Panc1 (cell line): ENCODE data around the gene CENPP. TPM values are rescaled to one million over a fixed set of nuclear protein-coding genes. Genes with fewer than 3 reads are reported as not detected.

Experiments
- ATAC-seq: fragments of 200-7000 bp; cut with Tn5 transposase; 2 replicates; pipeline ENCODE4 v1.9.1; 2020; ENCODE audit warnings: mild to moderate bottlenecking, moderate library complexity
- BruUV-seq: library from RNA; stranded (reverse); fragments of 400-500 nt; replicated peaks from 2 replicates; lab custom pipeline; 2021; lab: Mats Ljungman, UMichigan
- CTCF ChIA-PET: fragments of 300-600 bp; sonication (Branson Sonifier 250); formaldehyde crosslinking; loops from one replicate; lab custom pipeline; 2022; ENCODE audit warnings: antibody characterized with exemption; lab: Charles Lee
- POLR2A ChIA-PET: fragments of 300-600 bp; sonication (Branson Sonifier 250); formaldehyde crosslinking; loops from one replicate; lab custom pipeline; 2022; ENCODE audit warnings: antibody characterized with exemption; lab: Charles Lee
- DNase-seq: peaks from one replicate; pipeline ENCODE4 v3.0.0-alpha.2; 2010; ENCODE audit warnings: low read depth, low spot score
- H3K27ac ChIP-seq: 2 replicates; pipeline ENCODE4 v1.5.1; 2011; ENCODE audit warnings: mild to moderate bottlenecking, low read length, inconsistent platforms
- H3K27me3 ChIP-seq: fragments of 200-500 bp; sonication (Bioruptor generic); 2 replicates; pipeline ENCODE4 v1.6.0; 2014; ENCODE audit warnings: low read length, inconsistent platforms; ENCODE audit not compliant: control insufficient read depth, insufficient read depth
- H3K36me3 ChIP-seq: fragments of 200-500 bp; sonication (Bioruptor generic); 2 replicates; pipeline ENCODE4 v1.5.1; 2014; ENCODE audit warnings: inconsistent platforms, mild to moderate bottlenecking, low read length, moderate library complexity; ENCODE audit not compliant: control insufficient read depth, insufficient read depth
- H3K4me1 ChIP-seq: 2 replicates; pipeline ENCODE4 v1.5.1; 2011; ENCODE audit warnings: inconsistent platforms, mild to moderate bottlenecking, low read length, moderate library complexity; ENCODE audit not compliant: control insufficient read depth, insufficient read depth
- H3K4me3 ChIP-seq, 2 experiments: 2 replicates each; pipeline ENCODE4 v1.5.1; 2011 to 2012; ENCODE audit warnings: low read depth in 2 of 2, low read length in 2 of 2, mild to moderate bottlenecking in 2 of 2, inconsistent platforms in 1 of 2, moderate library complexity in 1 of 2
- H3K9me3 ChIP-seq: fragments of 200-500 bp; sonication (Bioruptor generic); 2 replicates; pipeline ENCODE4 v1.5.1; 2014; ENCODE audit warnings: low read depth, mild to moderate bottlenecking, inconsistent platforms, low read length, moderate library complexity; ENCODE audit not compliant: control insufficient read depth, insufficient read depth
- CTCF ChIP-seq: fragments of 450-650 bp; IDR thresholded peaks from 2 replicates; pipeline ENCODE4 v1.5.1; 2017; ENCODE audit warnings: mild to moderate bottlenecking
- POLR2AphosphoS5 ChIP-seq: IDR thresholded peaks from 2 replicates; pipeline ENCODE4 v1.6.1; 2012; ENCODE audit warnings: mild to moderate bottlenecking, low read depth, low read length, moderate library complexity
- REST ChIP-seq, 2 experiments: IDR thresholded peaks; 2 replicates each; pipeline ENCODE4 v1.6.1; 2011 to 2012; ENCODE audit warnings: low read depth in 2 of 2, control low read depth in 1 of 2, low read length in 1 of 2, mild to moderate bottlenecking in 1 of 2, moderate library complexity in 1 of 2; ENCODE audit not compliant: insufficient read depth in 1 of 2
- SIN3A ChIP-seq: IDR thresholded peaks from 2 replicates; pipeline ENCODE4 v1.6.1; 2012; ENCODE audit warnings: low read depth, mild to moderate bottlenecking, low read length, moderate library complexity, borderline replicate concordance; ENCODE audit not compliant: insufficient read depth
- TCF7L2 ChIP-seq: IDR thresholded peaks from 2 replicates; pipeline ENCODE4 v1.6.1; 2011; ENCODE audit warnings: mild to moderate bottlenecking, low read depth, low read length, inconsistent platforms
- in situ Hi-C: cut with HindIII; loops from 2 replicates; pipeline ENCODE4 v1.10.0; 2016; ENCODE audit warnings: low sequenced_read_pairs, low pct_unique_long_range_greater_than_20kb
- intact Hi-C: fragments of 100-400 bp; cut with micrococcal nuclease; formaldehyde crosslinking; loops from one replicate; pipeline ENCODE4 v1.10.0; 2022; ENCODE audit not compliant: unreplicated experiment
- total RNA-seq: library from RNA; stranded (reverse); gene quantifications from one replicate; pipeline ENCODE4 v1.2.1, GENCODE V29; 2021; ENCODE audit not compliant: unreplicated experiment

The CENPP gene
- total RNA-seq, 1 experiment from 2014 or later: 6.7 TPM

- POLR2A ChIA-PET: no interaction called here
Observed at GRCh38 chr9:92310562-92310961, 15.2 kb upstream of the CENPP start.

GRCh38 chr9:92312887-92313623 lies 12.7 kb upstream of the CENPP start:
- H3K27me3 ChIP-seq: no peaks in the 10 kb centered on the region
- no peak for DNase-seq
- H3K36me3 ChIP-seq: peaks cover 24% of the 10 kb centered on the region
- ATAC-seq: no peak
- in situ Hi-C loops: no loop called here
- TF ChIP-seq POLR2AphosphoS5 (no peak), REST (IDR thresholded peaks at IDR 0.05; ENCODE audit: insufficient read depth in 1 of 2, low read depth in 2 of 2, low read length in 1 of 2) (no peak), SIN3A (no peak), CTCF (no peak), TCF7L2 (no peak)
- no peaks in the 10 kb centered on the region for H3K4me1 ChIP-seq
- no peak overlapping the region for H3K4me3 ChIP-seq
- no peak overlapping the region for H3K27ac ChIP-seq
- intact Hi-C loops: no loop called here
- H3K9me3 ChIP-seq: no peaks in the 10 kb centered on the region
- no TSS peak for BruUV-seq
- POLR2A ChIA-PET: no interaction called here
- CTCF ChIA-PET: no interaction called here

More at GRCh38 chr9:92310562-92310961, 15.2 kb upstream of the CENPP start:
- no peak for DNase-seq
- Histone ChIP-seq H3K9me3 (no peaks in the 10 kb centered on the region), H3K4me1 (no peaks in the 10 kb centered on the region), H3K27me3 (no peaks in the 10 kb centered on the region), H3K4me3 (no peak overlapping the region), H3K36me3 (peaks cover 33% of the 10 kb centered on the region), H3K27ac (no peak overlapping the region)
- intact Hi-C loops: no loop called here
- in situ Hi-C loops: no loop called here
- ATAC-seq: no peak
- TF ChIP-seq TCF7L2 (no peak), SIN3A (no peak), REST (IDR thresholded peaks at IDR 0.05; ENCODE audit: insufficient read depth in 1 of 2, low read depth in 2 of 2, low read length in 1 of 2) (no peak), CTCF (no peak), POLR2AphosphoS5 (no peak)
- CTCF ChIA-PET: no interaction called here
- no TSS peak for BruUV-seq
